Rectal smooth muscle tissue (tissue), 1 donor: ENCODE results near the gene CCDC9B.

Experiments used
- H3K27ac ChIP-seq: one replicate; pipeline ENCODE4 v1.7.0; 2013; ENCODE audit warnings: low read depth, low read length, inconsistent platforms
- H3K27me3 ChIP-seq: one replicate; pipeline ENCODE4 v1.7.0; 2013; ENCODE audit warnings: low read length; ENCODE audit not compliant: control insufficient read depth, insufficient read depth
- H3K36me3 ChIP-seq: one replicate; pipeline ENCODE4 v1.7.0; 2013; ENCODE audit warnings: low read length; ENCODE audit not compliant: control insufficient read depth, insufficient read depth
- H3K4me1 ChIP-seq: one replicate; pipeline ENCODE4 v1.7.0; 2013; ENCODE audit warnings: low read length; ENCODE audit not compliant: control insufficient read depth, insufficient read depth
- H3K4me3 ChIP-seq: one replicate; pipeline ENCODE4 v1.7.0; 2013; ENCODE audit warnings: low read length
- H3K9ac ChIP-seq: one replicate; pipeline ENCODE4 v1.7.0; 2013; ENCODE audit warnings: low read length

The CCDC9B gene

DNA sequence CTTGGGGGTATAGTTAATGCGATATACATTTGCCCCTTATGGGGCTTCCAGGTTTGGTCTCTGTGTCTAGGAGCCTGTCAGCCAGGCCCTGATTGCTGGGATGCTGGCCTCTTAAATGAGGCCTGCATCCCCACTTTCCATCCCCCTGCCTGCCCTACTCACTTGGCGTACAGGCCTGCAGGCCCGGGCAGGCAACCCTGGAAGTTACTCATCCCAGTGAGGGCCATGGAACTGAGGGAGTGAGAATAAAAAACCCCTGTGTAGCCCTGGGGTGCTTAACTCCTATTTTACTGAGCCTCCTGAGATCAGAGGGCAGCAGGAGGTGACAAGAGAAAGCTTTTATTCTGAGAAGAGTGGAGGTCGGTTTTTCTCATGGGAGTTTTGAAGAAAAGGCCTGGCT, 19.3 kb upstream of the CCDC9B start:
- no peak overlapping the region for H3K4me3 ChIP-seq
- no peaks in the 10 kb centered on the region for H3K36me3 ChIP-seq
- no peak overlapping the region for H3K27ac ChIP-seq
- peaks cover 3% of the 10 kb centered on the region for H3K4me1 ChIP-seq
- H3K9ac ChIP-seq, result no peak overlapping the region
- H3K27me3 ChIP-seq, result no peaks in the 10 kb centered on the region

DNA sequence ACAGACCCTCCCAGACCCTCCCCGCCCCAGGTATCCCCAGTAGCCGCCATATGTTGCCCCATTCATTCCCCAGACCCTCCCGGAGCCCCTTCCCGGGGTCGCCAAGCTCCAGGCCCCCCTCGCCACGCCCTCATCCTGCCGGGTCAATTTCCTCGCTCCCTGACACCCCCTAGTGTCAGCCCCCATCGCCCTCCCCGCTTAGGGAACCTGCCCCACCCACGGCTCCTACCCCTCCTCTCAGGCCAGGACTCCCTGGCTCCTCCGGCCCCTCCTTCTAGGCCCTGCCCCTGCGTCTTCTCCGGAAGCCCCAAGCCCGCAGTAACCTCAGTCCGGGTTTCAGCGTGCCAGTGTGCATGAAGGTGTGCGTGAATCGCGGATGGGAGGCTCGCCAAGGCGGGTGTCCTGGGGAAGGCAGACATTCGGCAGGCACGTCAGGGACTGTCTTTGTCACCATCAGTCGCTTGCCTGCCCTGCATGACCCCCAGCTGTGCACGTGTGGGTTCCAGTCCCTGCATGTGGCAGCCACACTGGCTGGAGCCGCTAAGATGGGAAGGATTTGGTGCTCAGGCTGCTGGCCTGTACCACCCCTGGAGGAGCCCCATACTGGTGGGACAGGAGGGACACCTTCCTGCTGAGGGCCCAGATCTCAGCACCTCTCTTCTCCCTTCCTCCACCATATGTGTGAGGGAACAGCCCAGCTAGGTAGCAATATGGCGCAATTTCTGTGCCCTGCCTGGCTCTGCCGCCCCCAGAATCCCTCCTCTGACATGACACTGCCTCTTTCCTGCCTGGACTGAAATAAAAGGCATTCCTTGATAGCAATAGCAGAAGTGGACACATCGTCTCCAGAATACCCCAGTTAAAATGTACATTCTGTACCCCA, 18.0 kb upstream of the CCDC9B start:
- Histone ChIP-seq H3K4me3 (peak overlapping the region; percentile 43), H3K4me1 (peaks cover 3% of the 10 kb centered on the region), H3K27ac (no peak overlapping the region), H3K36me3 (no peaks in the 10 kb centered on the region), H3K27me3 (no peaks in the 10 kb centered on the region), H3K9ac (no peak overlapping the region)

DNA sequence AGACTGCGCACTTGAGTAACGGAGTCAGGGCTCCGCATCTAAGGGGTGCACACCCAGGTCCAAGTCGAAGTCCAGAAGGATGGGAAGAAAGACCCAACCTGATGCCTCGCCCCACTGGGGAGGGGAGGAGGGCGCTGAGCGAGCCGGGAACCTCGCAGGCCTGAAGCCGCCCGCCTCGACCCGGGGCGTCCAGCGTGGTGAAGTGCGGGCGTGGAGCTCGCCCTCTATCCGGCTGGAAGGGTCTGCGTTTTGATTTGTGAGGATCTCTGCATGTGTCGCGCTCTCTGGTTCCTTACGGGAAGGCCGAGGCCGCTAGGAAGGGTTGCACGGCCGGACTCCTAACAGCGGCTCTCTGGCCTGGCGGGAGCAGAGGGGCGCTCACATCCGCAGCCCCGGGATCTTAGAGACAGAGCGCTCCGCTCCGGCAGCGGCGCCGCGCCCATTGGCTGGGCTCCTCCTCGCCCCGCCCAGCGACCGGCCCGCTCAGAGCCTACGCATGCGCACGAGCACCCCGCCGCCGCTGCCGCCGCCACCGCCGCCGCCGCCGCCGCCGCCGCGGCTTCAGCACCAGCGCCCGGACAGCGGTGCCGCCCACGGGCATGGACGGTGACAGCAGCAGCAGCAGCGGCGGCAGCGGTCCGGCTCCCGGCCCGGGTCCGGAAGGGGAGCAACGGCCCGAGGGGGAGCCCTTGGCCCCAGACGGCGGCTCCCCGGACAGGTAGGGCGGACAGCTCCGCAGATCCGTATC, 17.2 kb upstream of the CCDC9B start, which contains the start of gene DISP2:
Gene DISP2, plus strand, starts transcription at position 497 of the 748 bp plus-strand sequence. Its CDS starts 103 bp downstream, at position 600.
- Histone ChIP-seq H3K27ac (no peak within 1 kb of the TSS), H3K4me1 (peaks cover 3% of the 10 kb centered on the region), H3K36me3 (no peaks in the 10 kb centered on the region), H3K9ac (no peak within 1 kb of the TSS), H3K4me3 (peak within 1 kb of the TSS; percentile 64), H3K27me3 (no peaks in the 10 kb centered on the region)

DNA sequence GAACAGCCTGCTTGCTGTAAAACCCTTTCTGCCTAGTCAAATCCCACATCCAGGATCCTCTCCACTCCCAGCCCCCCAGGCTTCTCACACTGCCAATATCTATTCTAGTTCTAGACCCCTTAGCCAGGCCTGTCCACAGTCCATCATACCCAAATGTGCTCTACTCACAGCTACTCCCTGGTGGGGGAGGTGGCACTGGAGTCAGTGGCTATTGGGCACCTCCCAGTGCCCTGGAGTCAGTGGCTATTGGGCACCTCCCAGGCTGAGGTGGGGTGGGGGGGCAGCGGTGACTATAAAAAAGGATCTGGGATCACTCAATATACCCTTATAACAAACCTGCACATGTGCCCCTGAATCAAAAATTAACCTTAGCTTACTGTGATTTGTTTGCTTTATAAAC, 16.5 kb upstream of the CCDC9B start:
- Histone ChIP-seq H3K36me3 (no peaks in the 10 kb centered on the region), H3K4me3 (peak overlapping the region; percentile 64), H3K4me1 (peaks cover 3% of the 10 kb centered on the region), H3K9ac (no peak overlapping the region), H3K27ac (no peak overlapping the region), H3K27me3 (no peaks in the 10 kb centered on the region)

DNA sequence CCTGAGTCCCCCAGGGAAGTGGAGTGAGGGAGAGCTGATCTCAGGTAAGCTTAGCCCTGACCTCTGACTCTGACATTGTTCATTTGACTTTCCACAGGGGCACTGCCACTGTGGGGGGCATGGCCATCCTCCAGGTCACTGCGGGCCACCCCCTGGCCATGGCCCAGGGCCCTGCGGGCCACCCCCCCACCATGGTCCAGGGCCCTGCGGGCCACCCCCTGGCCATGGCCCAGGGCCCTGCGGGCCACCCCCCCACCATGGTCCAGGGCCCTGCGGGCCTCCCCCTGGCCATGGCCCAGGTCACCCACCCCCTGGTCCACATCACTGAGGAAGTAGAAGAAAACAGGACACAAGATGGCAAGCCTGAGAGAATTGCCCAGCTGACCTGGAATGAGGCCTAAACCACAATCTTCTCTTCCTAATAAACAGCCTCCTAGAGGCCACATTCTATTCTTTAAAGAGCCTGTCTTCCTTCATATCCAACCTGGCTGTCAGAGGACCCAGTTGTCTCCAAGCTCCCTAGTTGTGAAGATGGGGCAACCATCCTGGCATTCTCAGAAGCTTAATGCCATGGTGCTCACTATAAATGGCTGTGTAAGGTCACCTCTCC, 15.3 kb upstream of the CCDC9B start:
- Histone ChIP-seq H3K27ac (no peak overlapping the region), H3K4me1 (peaks cover 3% of the 10 kb centered on the region), H3K4me3 (no peak overlapping the region), H3K27me3 (no peaks in the 10 kb centered on the region), H3K9ac (no peak overlapping the region), H3K36me3 (no peaks in the 10 kb centered on the region)

DNA sequence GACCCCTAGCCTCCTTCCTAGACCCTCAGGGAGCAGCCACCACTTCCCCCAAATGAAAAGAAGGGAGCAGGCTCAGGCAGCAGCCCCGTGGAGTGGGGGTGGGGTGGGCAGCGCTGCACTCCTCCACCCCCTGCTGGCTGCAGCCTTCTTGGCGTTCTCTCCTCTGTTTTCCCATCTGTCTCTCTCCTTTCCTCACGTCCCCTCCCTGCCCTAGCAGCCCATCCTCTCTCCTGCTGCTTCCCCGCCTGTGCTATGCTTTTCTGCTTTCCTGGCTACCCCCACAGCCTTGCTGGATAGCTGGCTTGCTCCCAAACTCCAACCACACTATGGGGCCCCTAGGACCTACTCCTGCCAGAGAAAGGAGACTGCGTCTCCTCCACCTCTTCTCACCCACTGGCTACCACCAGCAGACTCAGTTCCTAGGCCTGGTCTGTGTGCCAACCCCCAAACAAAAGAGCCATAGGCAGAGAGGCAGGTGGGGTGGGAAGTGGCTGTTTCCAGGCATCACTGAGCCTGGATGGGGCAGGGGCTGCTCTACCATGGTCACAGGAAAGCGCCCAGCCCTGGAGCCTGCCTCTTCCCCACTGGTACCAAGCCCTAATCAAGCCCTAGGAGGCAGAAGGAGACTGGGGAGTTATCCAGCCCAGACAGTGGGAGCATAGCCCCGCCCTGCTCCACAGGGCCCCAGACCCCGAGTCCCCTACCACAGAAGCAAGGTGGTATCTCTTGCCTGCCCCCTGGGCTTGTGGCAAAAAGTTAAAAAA, 13.9 kb upstream of the CCDC9B start:
- no peak overlapping the region for H3K9ac ChIP-seq

DNA sequence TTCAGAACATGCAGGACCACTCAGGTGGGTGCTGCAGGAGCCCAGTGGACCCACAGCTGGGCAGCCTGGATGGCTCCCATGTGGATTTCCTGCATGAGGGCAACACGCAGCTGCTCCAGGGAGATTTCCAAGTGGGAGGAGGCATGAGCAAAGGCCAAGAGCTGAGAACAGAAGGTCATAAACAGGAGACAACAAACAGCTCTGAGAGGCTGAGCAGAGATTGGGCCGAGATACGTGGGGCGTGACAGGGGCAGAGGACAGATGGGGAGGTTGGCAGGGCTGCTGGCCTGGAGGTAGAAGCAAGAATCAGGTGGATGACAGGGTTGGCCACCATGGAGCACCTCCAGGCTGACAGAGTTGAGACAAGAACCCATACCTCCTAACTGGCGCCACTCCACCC, 13.0 kb upstream of the CCDC9B start:
- H3K27ac ChIP-seq, result no peak overlapping the region

More for the DNA sequence above, 13.9 kb upstream of the CCDC9B start:
- no peaks in the 10 kb centered on the region for H3K27me3 ChIP-seq
- H3K4me3 ChIP-seq, result no peak overlapping the region
- no peaks in the 10 kb centered on the region for H3K36me3 ChIP-seq
- no peak overlapping the region for H3K27ac ChIP-seq
- peaks cover 3% of the 10 kb centered on the region for H3K4me1 ChIP-seq

DNA sequence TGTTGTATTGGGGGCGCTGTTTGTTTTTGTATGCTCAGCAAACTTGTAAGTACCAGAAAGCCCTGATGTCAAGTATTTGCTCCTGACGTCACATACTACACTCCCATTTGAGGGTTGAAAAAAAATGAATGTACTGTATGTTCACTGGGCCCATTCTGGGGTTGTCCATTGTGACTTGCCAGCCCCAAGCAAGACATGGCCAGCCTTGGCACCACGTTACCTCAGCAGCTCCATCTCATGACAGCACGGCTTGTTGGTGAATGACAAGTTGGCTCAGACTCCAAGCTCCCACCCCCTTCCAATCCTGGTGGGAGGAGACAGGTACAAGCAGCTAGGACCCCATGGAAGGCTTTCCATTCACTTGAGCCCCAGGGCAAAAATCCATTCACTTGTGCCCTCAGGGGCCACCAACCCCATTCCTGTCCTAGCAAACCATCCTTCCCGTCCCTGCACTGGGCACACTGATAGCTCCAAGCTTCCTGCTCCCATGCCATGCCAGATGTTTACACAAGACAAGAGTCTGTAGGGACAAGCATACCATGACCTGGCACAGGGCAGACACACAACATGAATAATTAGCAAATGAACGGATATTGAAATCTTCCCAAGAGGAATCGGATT, 11.7 kb upstream of the CCDC9B start:
- Histone ChIP-seq H3K9ac (peak overlapping the region; percentile 6), H3K4me3 (peak overlapping the region; percentile 64), H3K27ac (no peak overlapping the region), H3K36me3 (no peaks in the 10 kb centered on the region), H3K27me3 (no peaks in the 10 kb centered on the region), H3K4me1 (no peaks in the 10 kb centered on the region)

More for the DNA sequence above, 13.0 kb upstream of the CCDC9B start:
- Histone ChIP-seq H3K9ac (no peak overlapping the region), H3K27me3 (no peaks in the 10 kb centered on the region), H3K4me1 (peaks cover 3% of the 10 kb centered on the region), H3K36me3 (no peaks in the 10 kb centered on the region), H3K4me3 (peak overlapping the region; percentile 64)

DNA sequence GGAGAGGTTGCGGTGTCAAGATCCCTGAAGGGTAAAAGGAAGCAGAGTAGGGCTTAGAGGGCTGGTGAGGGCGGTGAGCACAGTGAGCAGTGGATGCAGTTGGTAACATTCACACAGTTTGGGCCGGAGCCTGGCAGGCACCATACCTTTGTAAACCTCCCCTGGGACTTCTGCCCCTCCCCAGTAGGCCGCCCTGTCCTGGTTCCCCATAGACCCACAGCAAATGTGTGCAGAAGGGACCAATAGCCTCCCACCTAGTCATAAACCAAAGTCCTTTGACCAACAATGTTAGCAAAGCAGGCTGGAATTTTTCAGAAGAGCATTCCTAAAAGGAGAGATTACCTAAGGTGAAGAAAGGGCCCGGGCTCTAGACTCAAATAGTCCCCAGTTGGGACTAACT, 8.4 kb upstream of the CCDC9B start:
- no peaks in the 10 kb centered on the region for H3K4me1 ChIP-seq

DNA sequence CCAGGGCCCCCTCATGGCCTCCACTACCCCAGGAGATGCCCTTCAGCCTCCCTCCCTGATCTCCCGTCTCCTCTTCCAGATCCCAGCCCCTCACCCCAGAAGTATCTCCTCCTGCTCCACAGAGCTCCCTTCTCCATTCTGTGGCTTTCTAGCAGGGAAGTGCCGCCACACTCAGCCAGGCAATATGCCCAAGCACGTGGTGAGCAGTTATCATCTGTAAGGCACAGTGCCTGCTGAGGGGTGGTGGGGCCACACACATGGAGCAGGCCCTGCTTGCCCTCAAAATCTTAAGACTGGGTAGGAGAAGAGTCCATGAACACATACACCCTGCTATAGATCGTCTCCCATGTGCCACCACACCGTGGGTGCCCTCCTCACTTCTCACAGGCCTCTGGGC, 7.7 kb upstream of the CCDC9B start:
- H3K9ac ChIP-seq, result peak overlapping the region; percentile 56
- peak overlapping the region; percentile 21 for H3K27ac ChIP-seq
- no peaks in the 10 kb centered on the region for H3K27me3 ChIP-seq
- H3K36me3 ChIP-seq, result no peaks in the 10 kb centered on the region
- peaks cover 4% of the 10 kb centered on the region for H3K4me1 ChIP-seq
- H3K4me3 ChIP-seq, result no peak overlapping the region

More for the DNA sequence above, 8.4 kb upstream of the CCDC9B start:
- H3K27ac ChIP-seq, result no peak overlapping the region
- H3K27me3 ChIP-seq, result no peaks in the 10 kb centered on the region
- H3K9ac ChIP-seq, result no peak overlapping the region
- no peak overlapping the region for H3K4me3 ChIP-seq
- no peaks in the 10 kb centered on the region for H3K36me3 ChIP-seq

DNA sequence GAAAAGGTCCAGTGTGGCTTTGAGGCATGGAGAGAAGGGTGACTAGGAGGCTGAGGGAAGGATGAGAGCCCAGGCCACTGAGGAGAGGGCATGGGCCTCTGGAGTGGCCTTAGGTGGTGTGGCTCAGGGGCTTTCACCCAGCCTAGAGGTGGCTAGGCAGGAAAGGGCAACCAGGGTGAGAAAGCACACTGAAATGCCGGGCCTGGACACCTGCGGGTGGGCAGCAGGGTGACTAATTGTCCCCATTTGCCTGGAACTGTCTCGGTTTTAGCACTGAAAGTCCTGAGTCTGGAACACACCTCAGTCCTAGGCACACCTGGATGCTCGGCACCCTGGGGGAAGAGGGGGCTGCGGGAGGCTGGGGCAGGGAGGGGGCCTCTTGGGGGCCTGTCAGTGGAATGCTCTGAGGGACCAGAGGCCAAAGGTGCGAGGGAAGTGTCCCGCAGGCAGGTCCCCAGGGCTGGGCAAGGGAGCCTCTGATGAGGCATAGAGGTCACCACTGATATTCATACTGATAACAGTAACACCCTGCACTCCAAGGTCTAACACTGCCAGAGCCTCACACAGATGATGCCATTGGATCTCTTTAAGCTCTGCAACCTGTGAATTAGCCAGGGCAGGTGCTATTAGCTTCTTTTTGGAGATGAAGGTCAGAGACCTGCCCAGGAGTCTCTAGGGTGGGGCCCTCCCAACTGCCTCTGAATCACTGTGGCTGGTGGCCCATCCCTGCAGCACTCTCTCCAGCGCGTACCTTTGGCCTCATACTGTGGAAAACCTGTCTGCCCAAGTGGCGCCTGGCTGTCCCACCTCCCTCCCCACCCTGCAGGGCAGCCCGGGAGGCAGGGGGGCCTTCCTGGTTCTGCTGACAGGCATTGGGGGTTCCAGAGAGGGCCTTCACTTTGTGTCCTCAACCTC, 7.1 kb upstream of the CCDC9B start:
- no peaks in the 10 kb centered on the region for H3K27me3 ChIP-seq
- H3K27ac ChIP-seq, result peak overlapping the region; percentile 3
- no peak overlapping the region for H3K4me3 ChIP-seq
- H3K9ac ChIP-seq, result no peak overlapping the region
- no peaks in the 10 kb centered on the region for H3K36me3 ChIP-seq
- H3K4me1 ChIP-seq, result peaks cover 9% of the 10 kb centered on the region
